GM19463 (cell line): Measurements from ENCODE around the gene CHRNA4.

Experiments used
- ATAC-seq: cut with Tn5 transposase; IDR thresholded peaks from one replicate; pipeline ENCODE4 v1.9.1; 2021; ENCODE audit warnings: mild to moderate bottlenecking, moderate library complexity; ENCODE audit not compliant: unreplicated experiment

The CHRNA4 gene

GRCh38 chr20:63364801-63365585, 3.8 kb upstream of the CHRNA4 start:
- ATAC-seq: no peak

DNA sequence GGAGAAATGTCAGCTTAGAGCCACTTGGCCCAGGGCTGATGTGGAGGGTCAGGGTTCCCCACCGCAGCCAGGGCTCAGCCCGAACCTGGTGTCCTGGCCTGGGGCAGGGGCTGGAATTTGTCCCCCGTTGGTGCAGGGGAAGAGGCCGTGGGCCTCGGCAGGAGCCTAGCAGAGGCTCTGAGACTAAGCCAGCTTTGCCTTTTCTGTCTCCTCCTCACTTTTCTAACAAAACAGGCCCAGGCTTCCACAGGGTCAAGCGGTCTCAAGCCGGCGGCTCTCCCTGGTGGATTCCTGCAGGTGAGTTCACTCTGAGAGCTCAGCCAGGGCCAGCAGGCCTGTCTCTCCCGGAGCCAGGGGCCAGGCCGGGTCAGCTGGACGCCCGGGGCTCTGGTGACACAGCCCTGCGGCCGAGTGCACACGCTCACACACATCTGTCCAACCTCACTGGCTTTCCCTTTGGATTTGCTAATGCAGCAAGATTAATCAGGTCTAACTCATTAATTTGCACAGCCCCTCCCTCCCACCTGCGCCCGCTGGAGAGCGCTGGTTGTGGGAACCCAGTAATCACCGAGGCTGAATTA, 2.9 kb upstream of the CHRNA4 start:
- ATAC-seq: no peak

GRCh38 chr20:63363013-63363957, 2.1 kb upstream of the CHRNA4 start:
- ATAC-seq: no peak

- no peak for ATAC-seq
These were observed 1.4 kb upstream of the CHRNA4 start for GRCh38 chr20:63362436-63363009.

- ATAC-seq: no peak
These were observed 628 bp upstream of the CHRNA4 start for GRCh38 chr20:63361519-63362435.

DNA sequence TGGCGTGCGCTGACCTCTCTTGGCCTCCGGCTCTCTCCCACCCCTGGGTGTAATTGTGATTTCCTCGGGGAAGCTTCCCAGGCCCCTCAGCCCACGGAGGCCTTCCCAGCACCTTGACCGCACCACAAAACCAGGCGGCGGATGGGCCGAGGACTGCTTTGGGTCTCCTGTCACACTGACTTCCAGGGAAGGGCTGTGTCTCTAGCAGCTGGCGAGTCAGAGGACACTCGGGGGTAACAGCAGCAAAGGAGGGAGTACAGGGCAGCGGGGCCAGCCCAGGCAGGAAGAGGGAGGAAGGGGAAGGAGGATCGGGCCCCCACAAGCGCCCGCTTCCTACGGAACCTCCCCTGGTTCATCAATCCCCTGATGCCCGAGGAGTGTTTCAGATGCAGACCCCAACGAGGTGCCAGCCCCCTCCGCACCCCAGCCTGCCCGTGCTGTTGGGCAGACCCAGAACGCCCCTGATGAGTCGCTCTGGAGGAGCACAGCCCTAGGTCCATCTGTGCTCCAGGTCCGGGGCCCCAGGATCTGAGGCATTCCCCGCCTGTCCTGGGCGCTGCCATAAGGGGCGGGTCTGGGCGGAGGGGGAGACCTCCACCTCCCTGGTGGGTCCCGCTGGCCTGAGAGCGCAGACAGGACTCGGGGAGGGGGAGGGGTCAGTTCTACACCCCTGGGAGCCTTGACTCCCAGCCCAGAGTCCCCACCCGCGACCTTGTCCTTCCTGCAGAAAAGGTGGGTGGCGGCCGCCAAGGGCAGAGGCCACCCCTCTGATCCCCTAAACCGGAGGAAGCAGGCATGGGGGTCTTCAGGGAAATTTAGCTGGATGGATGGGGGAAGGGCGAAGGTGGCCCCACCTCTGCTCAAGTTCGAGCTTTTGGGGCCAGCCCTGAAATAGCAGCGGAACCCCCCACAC, 956 bp downstream of the CHRNA4 start:
- no peak for ATAC-seq

- ATAC-seq: no peak
These were observed 1.8 kb downstream of the CHRNA4 start for GRCh38 chr20:63359164-63359934.

DNA sequence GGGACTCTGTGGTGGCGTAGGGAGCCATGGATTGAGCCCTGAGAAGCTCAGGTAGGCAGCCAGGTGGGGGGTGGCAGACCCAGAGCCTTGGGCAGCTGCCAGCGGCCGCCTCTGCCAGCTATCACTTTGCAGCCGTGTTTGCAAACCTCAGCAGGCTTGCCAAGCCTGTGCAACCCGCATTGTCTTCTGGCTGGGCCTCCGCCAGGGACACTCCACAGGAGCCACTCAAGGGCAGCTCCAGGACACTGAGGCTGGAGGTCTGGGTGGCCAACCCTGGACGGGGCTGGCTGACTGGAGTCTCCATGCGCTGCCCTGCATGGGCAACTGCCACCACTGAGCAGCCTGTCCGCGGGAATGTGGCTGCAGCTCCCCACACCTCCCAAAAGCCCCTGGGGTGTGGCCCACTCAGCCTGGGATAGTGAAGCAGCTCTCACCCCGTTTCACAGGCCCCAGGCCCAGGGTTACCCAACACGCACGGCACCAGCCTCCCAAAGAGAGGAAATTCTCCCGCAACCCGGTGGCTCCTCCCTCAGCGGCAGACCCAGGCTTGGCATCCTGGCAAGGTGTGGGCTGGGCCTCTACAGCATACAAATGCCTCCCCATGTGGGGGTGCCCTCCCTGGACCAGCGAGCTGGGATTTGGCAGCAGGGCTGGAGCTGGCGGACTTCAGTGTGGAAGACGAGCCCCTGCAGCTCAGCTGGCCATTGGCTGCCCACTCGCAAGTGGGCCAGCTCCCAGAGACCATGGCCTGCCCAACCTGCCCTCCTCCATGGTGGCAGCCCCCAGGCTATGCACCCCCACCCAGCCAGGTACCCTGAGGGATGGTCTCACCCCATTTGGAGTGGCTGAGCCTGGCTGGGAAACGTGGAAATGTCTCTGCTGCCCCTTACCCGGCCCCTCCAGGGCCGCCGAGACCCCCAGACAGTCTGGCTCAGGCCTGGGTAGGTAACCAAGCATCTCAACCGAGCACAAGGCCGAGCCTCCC, 2.9 kb downstream of the CHRNA4 start:
- no peak for ATAC-seq

DNA sequence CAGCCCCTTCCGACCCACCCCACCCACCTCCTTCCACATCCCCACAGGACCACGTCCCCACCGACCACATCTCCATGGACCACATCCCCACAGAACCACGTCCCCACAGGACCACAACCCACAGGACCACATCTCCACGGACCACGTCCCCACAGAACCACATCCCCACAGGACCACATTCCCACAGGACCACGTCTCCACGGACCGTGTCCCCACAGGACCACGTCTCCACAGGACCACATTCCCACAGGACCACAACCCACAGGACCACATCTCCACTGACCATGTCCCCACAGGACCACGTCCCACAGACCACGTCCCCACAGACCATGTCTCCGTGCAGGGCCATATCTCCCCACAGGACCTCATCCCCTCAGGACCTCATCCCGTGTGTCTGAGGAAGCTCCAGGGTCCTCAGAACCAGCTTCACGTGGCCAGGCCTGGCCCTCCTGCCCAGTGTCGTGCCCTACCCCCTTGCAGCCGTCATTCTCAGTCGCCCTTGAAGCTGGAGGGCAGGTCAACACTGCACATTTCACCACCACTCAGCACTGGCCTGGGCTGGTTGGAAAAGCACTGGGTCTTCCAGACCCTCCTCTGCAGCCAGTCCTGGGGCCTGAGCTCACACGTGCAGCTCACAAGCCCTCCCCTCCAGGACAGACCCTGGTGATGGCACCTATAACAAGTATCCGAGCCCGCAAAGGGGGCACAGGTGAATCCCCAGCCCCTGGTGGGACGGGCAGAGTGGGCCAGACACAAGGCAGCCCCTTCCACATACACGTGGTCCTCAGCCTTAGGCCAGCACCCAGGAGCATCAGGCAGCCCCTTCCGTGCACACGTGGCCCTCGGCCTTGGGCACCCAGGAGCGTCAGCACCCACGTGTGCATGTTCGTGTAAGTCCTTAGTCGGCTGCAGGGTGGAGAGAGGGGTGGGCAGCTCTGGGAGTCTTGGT, 3.9 kb downstream of the CHRNA4 start:
- ATAC-seq: no peak

GRCh38 chr20:63356511-63356910, 4.6 kb downstream of the CHRNA4 start:
- no peak for ATAC-seq

GRCh38 chr20:63355781-63356295, 5.3 kb downstream of the CHRNA4 start:
- ATAC-seq: no peak

- no peak for ATAC-seq
These were observed 6.4 kb downstream of the CHRNA4 start for GRCh38 chr20:63354636-63355350.

DNA sequence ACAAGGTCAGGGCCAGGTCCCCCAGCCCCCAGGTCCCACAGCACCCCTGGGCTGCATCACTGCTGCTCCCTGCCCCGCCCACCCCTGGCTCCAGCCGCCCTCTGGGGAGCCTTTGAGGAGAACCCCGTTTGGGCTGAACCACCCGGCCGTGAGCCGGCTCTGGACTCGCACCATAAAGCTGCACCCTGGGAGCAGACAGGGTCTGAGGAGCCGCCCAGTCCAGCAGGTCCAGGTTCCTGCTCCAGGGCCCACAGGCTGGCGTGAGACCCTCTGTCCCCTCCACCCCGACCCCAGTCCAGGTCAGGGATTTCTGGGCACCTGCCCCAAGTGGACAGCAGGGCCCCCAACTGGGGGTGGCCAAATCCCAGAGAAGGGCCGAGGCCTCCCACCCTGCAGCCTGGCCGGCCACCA, 8.3 kb downstream of the CHRNA4 start:
- ATAC-seq: no peak

GRCh38 chr20:63351811-63352591, 9.1 kb downstream of the CHRNA4 start:
- no peak for ATAC-seq
